Measurements from ENCODE around the gene HCFC1. TPM values are rescaled to one million over a fixed set of nuclear protein-coding genes. Genes with fewer than 3 reads are reported as not detected.

HCFC1 gene
- total RNA-seq, 6 experiments from 2014 or later, result 52.1 to 62.1 (median 59.0) TPM

GRCh38 chrX:153919281-153919680 lies 52.3 kb downstream of the HCFC1 start:
- Mint-ChIP-seq H3K4me1 (ENCODE audit: low read depth) (peaks cover 2% of the 10 kb centered on the region; the same call in 1 of the 2 replicates), H3K36me3 (ENCODE audit: low read depth) (no peaks in the 10 kb centered on the region), H3K4me3 (no peak overlapping the region), H3K27ac (no peak overlapping the region), H3K27me3 (ENCODE audit: insufficient read depth) (peaks cover 8% of the 10 kb centered on the region), H3K9me3 (no peaks in the 10 kb centered on the region)
- DNase-seq, result no peak
- TF ChIP-seq CTCF (IDR thresholded peaks at IDR 0.05), result no peak

GRCh38 chrX:153917869-153918268 lies 53.7 kb downstream of the HCFC1 start:
- Mint-ChIP-seq H3K4me1 (ENCODE audit: low read depth) (no peaks in the 10 kb centered on the region), H3K36me3 (ENCODE audit: low read depth) (no peaks in the 10 kb centered on the region), H3K4me3 (no peak overlapping the region), H3K27ac (no peak overlapping the region), H3K27me3 (ENCODE audit: insufficient read depth) (peaks cover 8% of the 10 kb centered on the region), H3K9me3 (no peaks in the 10 kb centered on the region)
- TF ChIP-seq CTCF (IDR thresholded peaks at IDR 0.05), result no peak
- no peak for DNase-seq

GRCh38 chrX:153913701-153914100 lies 57.9 kb downstream of the HCFC1 start:
- no peak for TF ChIP-seq CTCF (IDR thresholded peaks at IDR 0.05)
- no peak overlapping the region for H3K4me3 Mint-ChIP-seq
- H3K9me3 Mint-ChIP-seq, result no peaks in the 10 kb centered on the region
- H3K4me1 Mint-ChIP-seq (ENCODE audit: low read depth), result no peaks in the 10 kb centered on the region
- H3K27me3 Mint-ChIP-seq (ENCODE audit: insufficient read depth), result peaks cover 9% of the 10 kb centered on the region
- DNase-seq, result no peak
- no peak overlapping the region for H3K27ac Mint-ChIP-seq
- no peaks in the 10 kb centered on the region for H3K36me3 Mint-ChIP-seq (ENCODE audit: low read depth)

- DNase-seq, result no peak
- TF ChIP-seq CTCF (IDR thresholded peaks at IDR 0.05), result no peak
- Mint-ChIP-seq H3K4me3 (no peak overlapping the region), H3K36me3 (ENCODE audit: low read depth) (no peaks in the 10 kb centered on the region), H3K9me3 (no peaks in the 10 kb centered on the region), H3K4me1 (ENCODE audit: low read depth) (no peaks in the 10 kb centered on the region), H3K27me3 (ENCODE audit: insufficient read depth) (peaks cover 9% of the 10 kb centered on the region), H3K27ac (no peak overlapping the region)
Observed at GRCh38 chrX:153913211-153913610, 58.4 kb downstream of the HCFC1 start.

GRCh38 chrX:153911798-153912197 lies 59.8 kb downstream of the HCFC1 start:
- H3K36me3 Mint-ChIP-seq (ENCODE audit: low read depth), result no peaks in the 10 kb centered on the region
- no peak overlapping the region for H3K27ac Mint-ChIP-seq
- DNase-seq, result no peak
- H3K4me3 Mint-ChIP-seq, result no peak overlapping the region
- peaks cover 7% of the 10 kb centered on the region; the same call in 1 of the 2 replicates for H3K27me3 Mint-ChIP-seq (ENCODE audit: insufficient read depth)
- TF ChIP-seq CTCF (IDR thresholded peaks at IDR 0.05), result no peak
- H3K4me1 Mint-ChIP-seq (ENCODE audit: low read depth), result no peaks in the 10 kb centered on the region
- no peaks in the 10 kb centered on the region for H3K9me3 Mint-ChIP-seq

- no peaks in the 10 kb centered on the region for H3K4me1 Mint-ChIP-seq (ENCODE audit: low read depth)
- no peak for DNase-seq
- H3K9me3 Mint-ChIP-seq, result no peaks in the 10 kb centered on the region
- no peak overlapping the region for H3K4me3 Mint-ChIP-seq
- no peak overlapping the region for H3K27ac Mint-ChIP-seq
- H3K36me3 Mint-ChIP-seq (ENCODE audit: low read depth), result no peaks in the 10 kb centered on the region
- TF ChIP-seq CTCF (IDR thresholded peaks at IDR 0.05), result no peak
- H3K27me3 Mint-ChIP-seq (ENCODE audit: insufficient read depth), result peaks cover 6% of the 10 kb centered on the region; the same call in 1 of the 2 replicates
Observed at GRCh38 chrX:153910446-153910845, 61.2 kb downstream of the HCFC1 start.

Data from HFFc6 (cell line).